Testis (tissue), 2 donors: ENCODE measurements around the gene MIER1.

Experiments
- CTCF ChIP-seq, 3 experiments: fragments of 450-650 bp in 2 of 3; fragments of 200-600 bp in 1 of 3; sonication (generic) in 1 of 3; IDR thresholded peaks; one replicate each; pipeline ENCODE4 v1.5.1; 2016 to 2019; ENCODE audit warnings: antibody characterized with exemption in 3 of 3, mild to moderate bottlenecking in 2 of 3, moderate library complexity in 1 of 3
- POLR2A ChIP-seq: fragments of 450-650 bp; IDR thresholded peaks from one replicate; pipeline ENCODE4 v1.6.1; 2017; ENCODE audit warnings: antibody characterized with exemption, mild to moderate bottlenecking, moderate library complexity

GRCh38 chr1:66893712-66894111, 31.1 kb upstream of the MIER1 start:
- TF ChIP-seq CTCF (IDR thresholded peaks at IDR 0.05) (no peak), POLR2A (no peak)
